Measurements from ENCODE around the gene ZNF20. TPM values are rescaled to one million over a fixed set of nuclear protein-coding genes. Genes with fewer than 3 reads are reported as not detected.

ZNF20 gene
- total and polyA plus RNA-seq, 2 donors (not counting 1 experiment from before 2014, with no cell fraction given), result 1.6 to 10.6 TPM

- Histone ChIP-seq H3K36me3 (replicated peaks in 1 of 2; ENCODE audit: control extremely low read depth in 1 of 2, control insufficient read depth in 1 of 2, extremely low read depth in 1 of 2, insufficient read depth in 2 of 2, low read length in 1 of 2) (peaks cover 6 to 16% of the 10 kb centered on the region in 2 experiments), H4K20me1 (ENCODE audit: control insufficient read depth, insufficient read depth, low read length, poor library complexity, severe bottlenecking) (peaks cover 37% of the 10 kb centered on the region), H3K4me1 (ENCODE audit: control insufficient read depth in 2 of 2, insufficient read depth in 2 of 2, low read length in 2 of 2) (no peaks in the 10 kb centered on the region), H2AFZ (ENCODE audit: insufficient read depth, low read depth, low read length, poor library complexity, severe bottlenecking) (no peak overlapping the region), H3K79me2 (ENCODE audit: control insufficient read depth, insufficient read depth, low read length) (peaks cover 98% of the 10 kb centered on the region), H3K27ac (ENCODE audit: low read length in 2 of 2) (no peak overlapping the region), H3K9me3 (ENCODE audit: control extremely low read depth in 1 of 3, control insufficient read depth in 2 of 3, insufficient read depth in 1 of 3, low read length in 2 of 3) (peaks cover 1 to 46% (median 29%) of the 10 kb centered on the region in 3 donors), H3K27me3 (replicated peaks in 1 of 4; ENCODE audit: control extremely low read depth in 1 of 4, control insufficient read depth in 3 of 4, insufficient read depth in 4 of 4, low read length in 3 of 4) (no peaks in the 10 kb centered on the region), H3K9ac (ENCODE audit: low read length) (no peak overlapping the region), H3K4me3 (ENCODE audit: control extremely low read depth in 1 of 5, extremely low read depth in 1 of 5, insufficient read depth in 1 of 5, low read depth in 2 of 5, low read length in 4 of 5) (no peak overlapping the region), H3K4me2 (replicated peaks; ENCODE audit: low read depth, low read length, poor library complexity, severe bottlenecking) (no peak overlapping the region)
- no peak overlapping the region for H3K4me3 Mint-ChIP-seq
- ATAC-seq (ENCODE audit: low read depth) (no peak), DNase-seq (no peak)
- H3K27me3 Mint-ChIP-seq, result no peaks in the 10 kb centered on the region
- peaks cover 15% of the 10 kb centered on the region for H3K9me3 Mint-ChIP-seq (ENCODE audit: insufficient read depth)
- H3K4me1 Mint-ChIP-seq, result peaks cover 21% of the 10 kb centered on the region
- intact Hi-C loops (cut with micrococcal nuclease), result no loop called here
- ChIA-PET POLR2A (no interaction called here), CTCF (no interaction called here)
- WGBS (ENCODE audit: insufficient coverage), result 92% methylated on average over 1 of the region's 3 CpGs
- TF ChIP-seq EZH2 (IDR thresholded peaks at IDR 0.05; ENCODE audit: borderline replicate concordance, insufficient read depth, low read depth, low read length, poor library complexity, severe bottlenecking), result no peak
- TF ChIP-seq, protein P1, sequence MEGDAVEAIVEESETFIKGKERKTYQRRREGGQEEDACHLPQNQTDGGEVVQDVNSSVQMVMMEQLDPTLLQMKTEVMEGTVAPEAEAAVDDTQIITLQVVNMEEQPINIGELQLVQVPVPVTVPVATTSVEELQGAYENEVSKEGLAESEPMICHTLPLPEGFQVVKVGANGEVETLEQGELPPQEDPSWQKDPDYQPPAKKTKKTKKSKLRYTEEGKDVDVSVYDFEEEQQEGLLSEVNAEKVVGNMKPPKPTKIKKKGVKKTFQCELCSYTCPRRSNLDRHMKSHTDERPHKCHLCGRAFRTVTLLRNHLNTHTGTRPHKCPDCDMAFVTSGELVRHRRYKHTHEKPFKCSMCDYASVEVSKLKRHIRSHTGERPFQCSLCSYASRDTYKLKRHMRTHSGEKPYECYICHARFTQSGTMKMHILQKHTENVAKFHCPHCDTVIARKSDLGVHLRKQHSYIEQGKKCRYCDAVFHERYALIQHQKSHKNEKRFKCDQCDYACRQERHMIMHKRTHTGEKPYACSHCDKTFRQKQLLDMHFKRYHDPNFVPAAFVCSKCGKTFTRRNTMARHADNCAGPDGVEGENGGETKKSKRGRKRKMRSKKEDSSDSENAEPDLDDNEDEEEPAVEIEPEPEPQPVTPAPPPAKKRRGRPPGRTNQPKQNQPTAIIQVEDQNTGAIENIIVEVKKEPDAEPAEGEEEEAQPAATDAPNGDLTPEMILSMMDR (IDR thresholded peaks at IDR 0.05), result no peak
- H3K27ac Mint-ChIP-seq, result no peak overlapping the region
These were observed 40.2 kb upstream of the ZNF20 start for GRCh38 chr19:12180377-12180776.

GRCh38 chr19:12166626-12167025 lies 26.5 kb upstream of the ZNF20 start:
- no peak overlapping the region for H3K27ac Mint-ChIP-seq

More at GRCh38 chr19:12166626-12167025, 26.5 kb upstream of the ZNF20 start:
- H4K20me1 ChIP-seq (ENCODE audit: control insufficient read depth, insufficient read depth, low read length, poor library complexity, severe bottlenecking), result peaks cover 23% of the 10 kb centered on the region
- H3K27me3 Mint-ChIP-seq, result no peaks in the 10 kb centered on the region
- peaks cover 94% of the 10 kb centered on the region for H3K79me2 ChIP-seq (ENCODE audit: control insufficient read depth, insufficient read depth, low read length)
- peaks cover 0 to 21% of the 10 kb centered on the region in 2 experiments for H3K36me3 ChIP-seq (replicated peaks in 1 of 2; ENCODE audit: control extremely low read depth in 1 of 2, control insufficient read depth in 1 of 2, extremely low read depth in 1 of 2, insufficient read depth in 2 of 2, low read length in 1 of 2)
- peaks cover 10 to 15% of the 10 kb centered on the region in 2 donors for H3K4me1 ChIP-seq (ENCODE audit: control insufficient read depth in 2 of 2, insufficient read depth in 2 of 2, low read length in 2 of 2)
- no peak overlapping the region for H3K4me3 ChIP-seq (ENCODE audit: control extremely low read depth in 1 of 5, extremely low read depth in 1 of 5, insufficient read depth in 1 of 5, low read depth in 2 of 5, low read length in 4 of 5)
- TF ChIP-seq, protein P1 (IDR thresholded peaks at IDR 0.05), result no peak
- no peak for TF ChIP-seq EZH2 (IDR thresholded peaks at IDR 0.05; ENCODE audit: borderline replicate concordance, insufficient read depth, low read depth, low read length, poor library complexity, severe bottlenecking)
- intact Hi-C loops (cut with micrococcal nuclease), result loop anchor here (10.0 kb wide), 1 partner anchor 318 kb away; the partner anchor contains the start of gene ZNF709
- H3K9me3 ChIP-seq (ENCODE audit: control extremely low read depth in 1 of 3, control insufficient read depth in 2 of 3, insufficient read depth in 1 of 3, low read length in 2 of 3), result no peaks in the 10 kb centered on the region
- no peak overlapping the region for H3K9ac ChIP-seq (ENCODE audit: low read length)
- no peaks in the 10 kb centered on the region for H3K27me3 ChIP-seq (replicated peaks in 1 of 4; ENCODE audit: control extremely low read depth in 1 of 4, control insufficient read depth in 3 of 4, insufficient read depth in 4 of 4, low read length in 3 of 4)
- H3K4me3 Mint-ChIP-seq, result no peak overlapping the region
- no peaks in the 10 kb centered on the region for H3K9me3 Mint-ChIP-seq (ENCODE audit: insufficient read depth)
- no peak overlapping the region for H2AFZ ChIP-seq (ENCODE audit: insufficient read depth, low read depth, low read length, poor library complexity, severe bottlenecking)
- no CpG with 5 or more reads among the region's 1 CpG for WGBS (ENCODE audit: insufficient coverage)
- DNase-seq (no peak), ATAC-seq (ENCODE audit: low read depth) (no peak)
- POLR2A ChIA-PET, result no interaction called here
- CTCF ChIA-PET, result no interaction called here
- no peak overlapping the region for H3K4me2 ChIP-seq (replicated peaks; ENCODE audit: low read depth, low read length, poor library complexity, severe bottlenecking)
- peak overlapping the region in 1 of 2 donors; percentile 60 for H3K27ac ChIP-seq (ENCODE audit: low read length in 2 of 2)
- H3K4me1 Mint-ChIP-seq, result peaks cover 41% of the 10 kb centered on the region
